GM12801 (cell line): Measurements from ENCODE around the gene GASK1B.

Experiments
- CTCF ChIP-seq: IDR thresholded peaks from one replicate; pipeline ENCODE4 v1.5.1; 2011; ENCODE audit warnings: control low read depth; ENCODE audit not compliant: insufficient read length; ENCODE audit errors: extremely low read depth

The GASK1B gene

DNA sequence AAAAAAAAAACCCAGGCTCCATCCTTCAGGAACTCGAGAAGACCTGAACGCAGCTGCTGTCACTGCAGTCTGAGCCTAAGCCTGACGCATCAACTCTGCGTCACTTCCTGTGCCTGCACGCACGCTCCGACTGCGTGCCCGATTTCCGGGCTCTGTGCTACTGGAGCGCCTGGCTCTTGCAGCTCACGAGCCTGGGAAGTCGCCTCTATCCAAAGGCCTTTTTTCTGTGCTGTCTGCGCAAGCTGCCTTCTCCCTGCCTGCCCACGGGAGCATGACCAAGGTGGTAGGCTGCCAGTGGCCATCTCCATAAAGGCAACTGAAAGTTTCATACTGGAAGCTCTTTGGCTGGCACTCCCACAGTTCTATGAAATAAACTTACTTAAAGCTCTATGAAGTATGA lies 9.9 kb upstream of the GASK1B start:
- TF ChIP-seq CTCF, result no peak

DNA sequence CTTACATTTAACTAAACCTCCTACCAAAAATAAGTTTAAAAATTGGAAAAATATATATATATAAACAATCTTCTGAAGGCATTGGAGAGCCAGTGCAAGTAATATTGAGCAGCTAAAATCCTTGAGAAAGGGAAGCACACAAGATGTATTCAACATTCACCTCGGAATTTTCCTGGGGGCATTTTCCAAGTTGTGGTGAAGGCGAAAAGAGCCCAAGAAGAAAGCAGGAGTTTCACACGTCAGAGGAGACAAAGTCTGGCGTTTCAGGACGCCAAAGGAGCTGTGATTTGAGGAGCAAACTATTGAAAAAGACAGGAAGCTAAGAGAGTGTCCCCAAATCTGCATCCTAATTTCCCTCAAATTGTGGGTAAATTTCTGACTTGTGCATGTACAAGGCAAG lies 9.1 kb upstream of the GASK1B start:
- no peak for TF ChIP-seq CTCF

GRCh38 chr4:158179465-158179864 lies 6.6 kb upstream of the GASK1B start:
- TF ChIP-seq CTCF, result no peak

DNA sequence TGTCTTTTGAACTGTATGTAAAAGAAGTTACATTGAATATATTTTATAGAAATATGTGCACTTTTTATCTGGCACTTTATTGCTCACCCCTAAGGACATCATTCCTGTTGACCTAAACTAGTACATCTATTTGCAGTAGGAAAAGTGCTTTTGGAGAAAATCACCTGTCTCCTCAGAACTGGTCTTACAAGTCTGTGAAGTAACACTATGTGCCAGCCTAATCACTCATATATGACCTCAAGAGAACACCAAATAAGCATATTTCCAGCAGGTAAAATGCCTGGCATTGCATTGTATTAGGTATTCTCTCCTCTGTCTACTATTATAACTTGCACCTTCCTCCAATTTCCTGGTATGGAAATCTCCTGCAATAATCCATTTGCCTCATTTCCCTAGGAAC lies 4.0 kb upstream of the GASK1B start:
- TF ChIP-seq CTCF, result no peak

DNA sequence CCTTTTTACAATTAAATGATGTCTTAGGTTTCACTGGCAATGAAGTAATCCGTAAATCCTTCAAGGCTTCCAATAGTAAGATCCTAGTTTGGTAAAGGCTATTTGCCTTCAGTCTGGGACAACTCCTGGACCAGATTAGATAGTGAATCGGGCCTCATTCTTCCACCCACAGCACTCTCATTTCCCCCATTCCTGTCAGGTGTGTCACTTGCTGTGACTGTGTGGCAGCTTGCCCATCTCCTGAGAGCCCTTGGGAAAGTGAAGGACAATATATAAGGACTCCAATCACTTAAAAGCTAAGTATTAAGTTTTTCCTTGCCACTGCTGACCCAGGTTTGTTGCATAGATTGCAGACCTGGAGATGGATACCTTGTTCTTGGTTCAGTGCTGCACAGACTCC lies 3.3 kb upstream of the GASK1B start:
- TF ChIP-seq CTCF, result no peak

GRCh38 chr4:158170691-158171561 lies 1.9 kb downstream of the GASK1B start:
- TF ChIP-seq CTCF, result no peak

DNA sequence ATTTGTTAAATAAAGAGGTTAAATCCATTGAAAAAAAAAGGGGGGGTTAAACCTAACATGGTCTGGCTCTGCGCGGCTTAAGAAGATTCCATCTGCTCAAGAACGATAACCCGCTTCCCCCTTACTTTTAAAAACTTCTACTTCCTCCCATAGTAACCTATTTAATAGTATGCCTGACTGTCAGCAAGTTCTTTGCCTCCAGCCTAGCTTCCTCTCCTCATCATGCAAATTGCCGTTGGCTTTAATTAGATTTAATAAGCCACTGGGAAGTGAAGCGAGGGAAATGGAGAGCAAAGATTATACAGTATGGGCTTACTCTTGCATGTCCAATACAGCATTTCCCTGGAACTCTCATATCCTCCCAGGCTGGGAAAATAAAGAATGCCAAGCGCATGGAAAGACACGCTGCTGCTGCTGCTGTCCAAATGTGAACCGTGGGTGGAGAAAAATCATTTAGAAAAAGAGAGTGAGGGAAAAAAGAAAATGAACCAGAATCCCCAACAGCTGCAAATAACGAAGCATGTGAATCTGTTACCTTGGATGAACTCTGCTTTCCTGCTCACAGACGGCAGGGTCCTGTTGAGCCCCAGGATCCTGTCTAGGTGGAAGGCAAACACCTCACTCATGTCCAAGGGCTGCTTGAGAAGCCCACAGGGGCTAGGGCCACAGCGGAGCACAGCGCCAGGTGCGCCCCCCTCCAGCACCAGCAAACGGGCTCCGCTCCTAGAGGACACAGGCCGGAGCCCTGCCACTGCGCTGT lies 2.7 kb downstream of the GASK1B start:
- no peak for TF ChIP-seq CTCF
